Lower leg skin (tissue), 3 donors: ENCODE measurements around the gene PAX7.

Source experiments
- CTCF ChIP-seq, 3 donors: fragments of 450-650 bp; IDR thresholded peaks; one replicate each; pipeline ENCODE4 v1.5.1; 2016; ENCODE audit warnings: antibody characterized with exemption in 3 of 3, mild to moderate bottlenecking in 3 of 3, moderate library complexity in 2 of 3
- POLR2A ChIP-seq, 2 donors: fragments of 450-650 bp; IDR thresholded peaks; one replicate each; pipeline ENCODE4 v1.6.1; 2016 to 2017; ENCODE audit warnings: antibody characterized with exemption in 2 of 2, mild to moderate bottlenecking in 1 of 2, moderate library complexity in 1 of 2

- TF ChIP-seq CTCF (IDR thresholded peaks at IDR 0.05) (no peak), POLR2A (IDR thresholded peaks at IDR 0.05) (no peak)
Measured at GRCh38 chr1:18654599-18654998, 24.0 kb downstream of the PAX7 start.
